ENCODE data around the gene GNAO1. TPM values are rescaled to one million over a fixed set of nuclear protein-coding genes. Genes with fewer than 3 reads are reported as not detected.

The GNAO1 gene
- total and polyA plus RNA-seq, 2 of the 13 experiments (the other 11 are each of a cell fraction or from before 2014, with no cell fraction given), result not detected

GRCh38 chr16:56288019-56288418 lies 96.7 kb downstream of the GNAO1 start:
- WGBS (ENCODE audit: low lambda C conversion rate), result 9% methylated on average over 7 of the region's 7 CpGs
- no peaks in the 10 kb centered on the region for H4K20me1 ChIP-seq (ENCODE audit: insufficient read depth, low read length)
- no peak overlapping the region for H3K4me3 ChIP-seq (replicated peaks in 1 of 3; ENCODE audit: insufficient read depth in 1 of 3, low read depth in 2 of 3, low read length in 3 of 3)
- no peaks in the 10 kb centered on the region for H3K9me3 ChIP-seq (ENCODE audit: low read length)
- H3K27ac ChIP-seq (ENCODE audit: extremely low read length, insufficient read depth, low read length), result no peak overlapping the region
- no TSS peak for BruUV-seq (replicated peaks)
- ChIA-PET CTCF (ENCODE audit: low intra/inter-chr PET ratio, low total read pairs) (no interaction called here), POLR2A (no interaction called here)
- no peak for FAIRE-seq
- no peak overlapping the region for H3K4me2 ChIP-seq (ENCODE audit: low read depth, low read length)
- intact Hi-C loops (cut with micrococcal nuclease; ENCODE audit: unreplicated experiment) (no loop called here), in situ Hi-C loops (cut with HindIII; ENCODE audit: extremely low pct_ligation_motif_present, low pct_unique_long_range_greater_than_20kb) (no loop called here)
- no peak for DNase-seq (ENCODE audit: low spot score)
- H2AFZ ChIP-seq (ENCODE audit: low read length), result no peak overlapping the region
- peak; percentile 17; the same call in 1 of the 3 replicates for ATAC-seq
- no peak overlapping the region for H3K9ac ChIP-seq (ENCODE audit: insufficient read depth, low read depth, low read length)
- H3K4me1 ChIP-seq (ENCODE audit: insufficient read depth, low read length), result no peaks in the 10 kb centered on the region
- no peaks in the 10 kb centered on the region for H3K79me2 ChIP-seq (ENCODE audit: insufficient read depth, low read length)
- peaks cover 2 to 13% of the 10 kb centered on the region in 2 experiments; a peak in 4 of 5 replicates for H3K27me3 ChIP-seq (ENCODE audit: control insufficient read depth in 1 of 2, insufficient read depth in 2 of 2, low read length in 2 of 2)
- TF ChIP-seq ZNF256 (CRISPR knock-in tag; conservative IDR thresholded peaks at IDR 0.05) (no peak), SUZ12 (IDR thresholded peaks at IDR 0.05; ENCODE audit: low read depth, low read length) (no peak), POLR2AphosphoS2 (IDR thresholded peaks at IDR 0.05; ENCODE audit: low read depth, low read length) (no peak), HHEX (CRISPR knock-in tag; IDR thresholded peaks at IDR 0.05) (no peak), HMGA1 (CRISPR knock-in tag; conservative IDR thresholded peaks at IDR 0.05) (no peak), POLR2AphosphoS5 (IDR thresholded peaks at IDR 0.05; ENCODE audit: low read depth, low read length) (no peak), ZNF598 (CRISPR knock-in tag; IDR thresholded peaks at IDR 0.05; ENCODE audit: borderline replicate concordance) (no peak), HCFC1 (IDR thresholded peaks at IDR 0.05; ENCODE audit: low read depth, low read length) (no peak), JUND (CRISPR knock-in tag; IDR thresholded peaks at IDR 0.05) (no peak), MLLT10 (CRISPR knock-in tag; IDR thresholded peaks at IDR 0.05) (no peak), GATA4 (IDR thresholded peaks at IDR 0.05; ENCODE audit: borderline replicate concordance, low read depth) (no peak), SRSF1 (optimal IDR thresholded peaks at IDR 0.05; ENCODE audit: low read depth, low read length) (no peak), YEATS4 (CRISPR knock-in tag; IDR thresholded peaks at IDR 0.05; ENCODE audit: borderline replicate concordance) (no peak), ZBTB1 (CRISPR knock-in tag; IDR thresholded peaks at IDR 0.05; ENCODE audit: borderline replicate concordance) (no peak), ZNF879 (CRISPR knock-in tag; IDR thresholded peaks at IDR 0.05) (no peak), ZNF616 (CRISPR knock-in tag; IDR thresholded peaks at IDR 0.05; ENCODE audit: low read depth) (no peak)
- no peaks in the 10 kb centered on the region for H3K36me3 ChIP-seq (replicated peaks in 1 of 2; ENCODE audit: control insufficient read depth in 1 of 2, insufficient read depth in 2 of 2, low read length in 2 of 2)

Data from HepG2 (cell line).